H1 (cell line): ENCODE measurements around the gene SCFD1. TPM values are rescaled to one million over a fixed set of nuclear protein-coding genes. Genes with fewer than 3 reads are reported as not detected.

ENCODE experiments used
- CTCF ChIP-seq, 3 experiments: IDR thresholded peaks; 1 replicate in 2 of 3; 2 replicates in 1 of 3; pipeline versions ENCODE4 v1.5.1 to v1.6.1; 2011; ENCODE audit warnings: low read length in 3 of 3, mild to moderate bottlenecking in 3 of 3, inconsistent platforms in 2 of 3, low read depth in 1 of 3, moderate library complexity in 1 of 3; ENCODE audit not compliant: insufficient read depth in 1 of 3; ENCODE audit errors: control extremely low read depth in 1 of 3
- HDAC2 ChIP-seq, 2 experiments: fragments of 300-600 bp in 1 of 2; sonication (generic) in 1 of 2; IDR thresholded peaks; 2 replicates each; pipeline ENCODE4 v1.6.1; 2011 to 2012; ENCODE audit warnings: low read depth in 2 of 2, low read length in 2 of 2, mild to moderate bottlenecking in 2 of 2, moderate library complexity in 2 of 2, borderline replicate concordance in 1 of 2, inconsistent platforms in 1 of 2
- TAF7 ChIP-seq: optimal IDR thresholded peaks from 2 replicates; pipeline ENCODE3; 2011; ENCODE audit warnings: low read depth, mild to moderate bottlenecking, inconsistent platforms, low read length, moderate library complexity, borderline replicate concordance
- polyA plus RNA-seq, 7 experiments: library from polyadenylated mRNA; depleted of rRNA in 3 of 7; stranded (reverse) in 5 of 7; unstranded in 2 of 7; fragments of >200 nt in 5 of 7; fragments of 200-250 nt in 2 of 7; gene quantifications; 1 replicate in 5 of 7; 2 replicates in 1 of 7; 4 replicates in 1 of 7; pipeline versions ENCODE4 v1.2.1 to v1.2.3, GENCODE V29; 2011 to 2013; ENCODE audit warnings: missing spikeins in 2 of 7, mixed read lengths in 2 of 7
- total RNA-seq: library from RNA; stranded (reverse); fragmentation: NEBNext Ultra II Directional; extraction: Animal tissue kit (Norgen Biotek cat#: 25700); gene quantifications from 2 replicates; pipeline ENCODE4 v1.2.1, GENCODE V29; 2021

The SCFD1 gene
- total and polyA plus RNA-seq, 2 of the 8 experiments (the other 6 are each of a cell fraction or from before 2014, with no cell fraction given) = 32.8 to 64.5 TPM

- TF ChIP-seq CTCF (IDR thresholded peaks at IDR 0.05; ENCODE audit: control extremely low read depth in 1 of 3, insufficient read depth in 1 of 3, low read depth in 1 of 3, low read length in 3 of 3) (no peak), HDAC2 (IDR thresholded peaks at IDR 0.05; ENCODE audit: borderline replicate concordance in 1 of 2, low read depth in 2 of 2, low read length in 2 of 2) (no peak), TAF7 (no peak)
These were observed 8.1 kb downstream of the SCFD1 start (continued) for GRCh38 chr14:30630248-30630647.
